ENCODE measurements around the gene GLYATL1B. TPM values are rescaled to one million over a fixed set of nuclear protein-coding genes. Genes with fewer than 3 reads are reported as not detected.
"Not testable (repeated sequence)": the region's sequence is repeated elsewhere in the genome, so short reads cannot be mapped to it uniquely, and the experiment has no call there.

Gene GLYATL1B
- total RNA-seq, 1 experiment from 2014 or later: not detected

DNA sequence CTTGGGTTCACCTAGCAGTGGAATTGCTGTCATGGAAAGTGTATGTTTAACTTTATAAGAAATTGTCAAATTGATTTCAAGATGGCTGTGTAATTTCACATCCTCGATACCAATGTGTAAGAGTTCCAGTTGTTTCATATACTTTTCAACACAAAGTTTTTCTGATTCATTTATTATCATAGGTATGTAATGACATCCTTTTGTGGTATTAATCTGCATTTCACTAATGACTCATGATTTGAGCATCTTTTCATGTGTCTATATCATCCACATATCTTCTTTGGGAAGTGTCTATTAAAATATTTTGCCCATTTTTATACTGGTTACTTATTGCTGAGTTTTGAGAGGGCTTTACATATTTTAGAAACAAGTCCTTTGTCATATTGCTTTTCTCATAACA is 17.0 kb upstream of the GLYATL1B start:
- CTCF ChIA-PET: no interaction called here
- TF ChIP-seq, protein P1, sequence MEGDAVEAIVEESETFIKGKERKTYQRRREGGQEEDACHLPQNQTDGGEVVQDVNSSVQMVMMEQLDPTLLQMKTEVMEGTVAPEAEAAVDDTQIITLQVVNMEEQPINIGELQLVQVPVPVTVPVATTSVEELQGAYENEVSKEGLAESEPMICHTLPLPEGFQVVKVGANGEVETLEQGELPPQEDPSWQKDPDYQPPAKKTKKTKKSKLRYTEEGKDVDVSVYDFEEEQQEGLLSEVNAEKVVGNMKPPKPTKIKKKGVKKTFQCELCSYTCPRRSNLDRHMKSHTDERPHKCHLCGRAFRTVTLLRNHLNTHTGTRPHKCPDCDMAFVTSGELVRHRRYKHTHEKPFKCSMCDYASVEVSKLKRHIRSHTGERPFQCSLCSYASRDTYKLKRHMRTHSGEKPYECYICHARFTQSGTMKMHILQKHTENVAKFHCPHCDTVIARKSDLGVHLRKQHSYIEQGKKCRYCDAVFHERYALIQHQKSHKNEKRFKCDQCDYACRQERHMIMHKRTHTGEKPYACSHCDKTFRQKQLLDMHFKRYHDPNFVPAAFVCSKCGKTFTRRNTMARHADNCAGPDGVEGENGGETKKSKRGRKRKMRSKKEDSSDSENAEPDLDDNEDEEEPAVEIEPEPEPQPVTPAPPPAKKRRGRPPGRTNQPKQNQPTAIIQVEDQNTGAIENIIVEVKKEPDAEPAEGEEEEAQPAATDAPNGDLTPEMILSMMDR (IDR thresholded peaks at IDR 0.05; ENCODE audit: unreplicated experiment): no peak
- DNase-seq: no peak
- intact Hi-C loops (cut with micrococcal nuclease; ENCODE audit: unreplicated experiment): no loop called here
- no peaks in the 10 kb centered on the region for H3K36me3 Mint-ChIP-seq (ENCODE audit: insufficient read depth, unreplicated experiment)
- no peaks in the 10 kb centered on the region for H3K4me1 Mint-ChIP-seq (ENCODE audit: low read depth, unreplicated experiment)
- peaks cover 99% of the 10 kb centered on the region for H3K27me3 Mint-ChIP-seq (ENCODE audit: unreplicated experiment)
- H3K27ac Mint-ChIP-seq (ENCODE audit: unreplicated experiment): no peak overlapping the region
- H3K4me3 Mint-ChIP-seq (ENCODE audit: low read depth, unreplicated experiment): no peak overlapping the region
- no TSS peak for BruUV-seq (replicated peaks)
- no peaks in the 10 kb centered on the region for H3K9me3 Mint-ChIP-seq (ENCODE audit: low read depth, unreplicated experiment)

DNA sequence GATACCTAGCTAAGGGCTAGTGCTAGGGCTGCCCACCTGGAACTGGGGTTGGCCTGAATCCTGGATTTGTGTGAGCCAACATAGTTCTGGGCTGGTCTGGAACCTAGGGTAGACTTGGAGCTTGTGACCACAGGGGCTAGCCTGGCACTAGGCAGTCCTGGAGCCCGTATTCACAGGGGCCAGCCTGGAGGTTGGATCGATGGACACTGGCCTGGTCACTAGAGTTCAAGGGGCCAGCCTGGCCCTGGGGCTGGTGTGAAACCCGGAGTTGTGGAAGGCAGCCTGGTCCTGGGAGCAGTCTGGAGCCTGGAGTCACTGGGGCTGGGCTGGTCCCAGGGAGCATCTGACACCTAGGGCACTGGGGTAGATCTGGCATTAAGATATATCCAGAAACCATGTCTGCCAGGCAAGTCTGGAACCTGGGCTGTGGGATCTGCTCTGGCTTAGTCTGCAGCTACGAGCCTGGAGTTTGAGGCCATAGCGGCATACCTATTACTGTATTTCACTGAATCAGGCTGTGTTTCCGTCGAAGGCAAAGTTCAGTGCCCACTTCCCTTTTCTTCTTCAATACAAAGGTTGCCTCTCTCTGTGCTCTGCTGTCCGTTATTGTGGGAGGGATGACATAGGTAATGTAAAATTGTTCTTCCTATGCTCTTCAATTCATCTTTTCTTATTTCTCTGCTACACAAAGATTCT is 9.1 kb upstream of the GLYATL1B start:
- no TSS peak for BruUV-seq (replicated peaks)
- Mint-ChIP-seq H3K9me3 (ENCODE audit: low read depth, unreplicated experiment) (no peaks in the 10 kb centered on the region), H3K36me3 (ENCODE audit: insufficient read depth, unreplicated experiment) (no peaks in the 10 kb centered on the region), H3K4me3 (ENCODE audit: low read depth, unreplicated experiment) (no peak overlapping the region), H3K27me3 (ENCODE audit: unreplicated experiment) (peaks cover 81% of the 10 kb centered on the region), H3K4me1 (ENCODE audit: low read depth, unreplicated experiment) (no peaks in the 10 kb centered on the region), H3K27ac (ENCODE audit: unreplicated experiment) (no peak overlapping the region)
- DNase-seq: no peak
- TF ChIP-seq, protein P1 (IDR thresholded peaks at IDR 0.05; ENCODE audit: unreplicated experiment): no peak
- intact Hi-C loops (cut with micrococcal nuclease; ENCODE audit: unreplicated experiment): no loop called here
- CTCF ChIA-PET: interaction anchor here (0.9 kb wide), 1 partner anchor 128 kb away, joined by 3 read pairs; no protein-coding TSS in a partner anchor

DNA sequence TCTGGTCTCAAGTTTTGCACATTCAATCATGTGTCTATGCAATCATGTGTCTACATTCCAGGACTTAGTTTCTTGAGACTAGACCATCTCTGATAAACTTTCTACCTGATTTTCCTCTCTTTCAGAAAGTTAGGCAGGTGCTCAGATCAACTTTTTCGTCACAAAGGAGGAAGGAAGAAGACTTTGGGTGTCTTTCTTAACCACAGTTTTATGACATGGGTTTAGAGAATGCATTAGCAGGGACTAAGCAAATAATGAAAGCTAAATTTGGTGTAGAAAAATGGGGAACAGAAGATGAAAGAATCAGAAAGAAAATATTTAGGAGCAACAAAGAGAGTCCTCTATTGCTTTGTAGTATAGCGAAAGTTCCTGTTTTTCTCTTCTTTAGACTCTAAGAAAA is 7.7 kb upstream of the GLYATL1B start:
- Mint-ChIP-seq H3K27me3 (ENCODE audit: unreplicated experiment) (peaks cover 80% of the 10 kb centered on the region), H3K4me1 (ENCODE audit: low read depth, unreplicated experiment) (no peaks in the 10 kb centered on the region), H3K4me3 (ENCODE audit: low read depth, unreplicated experiment) (no peak overlapping the region), H3K9me3 (ENCODE audit: low read depth, unreplicated experiment) (no peaks in the 10 kb centered on the region), H3K36me3 (ENCODE audit: insufficient read depth, unreplicated experiment) (no peaks in the 10 kb centered on the region), H3K27ac (ENCODE audit: unreplicated experiment) (no peak overlapping the region)
- BruUV-seq (replicated peaks): no TSS peak
- TF ChIP-seq, protein P1 (IDR thresholded peaks at IDR 0.05; ENCODE audit: unreplicated experiment): no peak
- intact Hi-C loops (cut with micrococcal nuclease; ENCODE audit: unreplicated experiment): no loop called here
- DNase-seq: no peak
- CTCF ChIA-PET: no interaction called here

DNA sequence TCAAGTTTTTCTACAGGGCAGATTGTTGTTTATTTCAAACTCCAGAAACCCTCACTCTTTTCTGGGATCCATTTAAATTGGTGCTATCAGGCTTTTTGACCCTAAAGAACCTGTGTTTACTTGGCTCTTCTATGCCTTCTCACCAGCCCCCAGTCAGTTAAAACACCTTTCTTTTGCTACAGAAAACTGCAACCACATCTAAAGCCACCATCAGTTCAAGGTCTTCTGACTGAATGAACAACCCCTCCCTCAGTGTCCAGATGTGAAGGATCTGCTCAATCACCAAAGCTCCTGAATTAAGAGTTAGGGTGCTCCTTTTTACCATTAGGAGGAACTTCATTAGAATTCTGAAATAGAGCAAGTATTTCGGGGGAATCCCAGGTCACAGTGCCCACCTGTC is 7.0 kb upstream of the GLYATL1B start:
- intact Hi-C loops (cut with micrococcal nuclease; ENCODE audit: unreplicated experiment): no loop called here
- CTCF ChIA-PET: no interaction called here
- no peaks in the 10 kb centered on the region for H3K36me3 Mint-ChIP-seq (ENCODE audit: insufficient read depth, unreplicated experiment)
- no peaks in the 10 kb centered on the region for H3K4me1 Mint-ChIP-seq (ENCODE audit: low read depth, unreplicated experiment)
- no peak for DNase-seq
- BruUV-seq (replicated peaks): no TSS peak
- peaks cover 80% of the 10 kb centered on the region for H3K27me3 Mint-ChIP-seq (ENCODE audit: unreplicated experiment)
- H3K4me3 Mint-ChIP-seq (ENCODE audit: low read depth, unreplicated experiment): no peak overlapping the region
- H3K9me3 Mint-ChIP-seq (ENCODE audit: low read depth, unreplicated experiment): no peaks in the 10 kb centered on the region
- no peak overlapping the region for H3K27ac Mint-ChIP-seq (ENCODE audit: unreplicated experiment)
- TF ChIP-seq, protein P1 (IDR thresholded peaks at IDR 0.05; ENCODE audit: unreplicated experiment): no peak

DNA sequence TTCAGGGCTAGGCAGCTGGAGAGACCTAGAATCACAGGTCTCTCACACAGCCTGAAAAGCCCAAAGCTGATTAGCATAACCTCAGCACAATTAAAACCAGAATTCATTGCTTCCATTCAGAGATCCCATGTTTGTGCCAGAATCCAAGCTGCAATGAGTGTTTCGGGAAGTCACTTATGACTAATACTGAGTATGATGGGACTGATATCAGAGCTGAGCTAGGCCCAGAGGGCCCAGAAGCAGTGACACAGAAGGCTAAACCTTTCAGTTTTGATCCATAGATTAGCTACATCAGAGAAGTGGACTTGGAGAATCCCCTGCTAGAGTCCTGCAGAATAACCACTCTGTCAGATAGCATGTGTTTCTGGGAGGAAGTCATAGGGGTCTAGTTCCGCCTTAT is 5.7 kb upstream of the GLYATL1B start:
- intact Hi-C loops (cut with micrococcal nuclease; ENCODE audit: unreplicated experiment); H3K4me1 Mint-ChIP-seq (ENCODE audit: low read depth, unreplicated experiment); H3K9me3 Mint-ChIP-seq (ENCODE audit: low read depth, unreplicated experiment); BruUV-seq (replicated peaks); H3K4me3 Mint-ChIP-seq (ENCODE audit: low read depth, unreplicated experiment); H3K27ac Mint-ChIP-seq (ENCODE audit: unreplicated experiment); H3K36me3 Mint-ChIP-seq (ENCODE audit: insufficient read depth, unreplicated experiment); DNase-seq; CTCF ChIA-PET: not testable (repeated sequence)
- peaks cover 74% of the 10 kb centered on the region for H3K27me3 Mint-ChIP-seq (ENCODE audit: unreplicated experiment)

DNA sequence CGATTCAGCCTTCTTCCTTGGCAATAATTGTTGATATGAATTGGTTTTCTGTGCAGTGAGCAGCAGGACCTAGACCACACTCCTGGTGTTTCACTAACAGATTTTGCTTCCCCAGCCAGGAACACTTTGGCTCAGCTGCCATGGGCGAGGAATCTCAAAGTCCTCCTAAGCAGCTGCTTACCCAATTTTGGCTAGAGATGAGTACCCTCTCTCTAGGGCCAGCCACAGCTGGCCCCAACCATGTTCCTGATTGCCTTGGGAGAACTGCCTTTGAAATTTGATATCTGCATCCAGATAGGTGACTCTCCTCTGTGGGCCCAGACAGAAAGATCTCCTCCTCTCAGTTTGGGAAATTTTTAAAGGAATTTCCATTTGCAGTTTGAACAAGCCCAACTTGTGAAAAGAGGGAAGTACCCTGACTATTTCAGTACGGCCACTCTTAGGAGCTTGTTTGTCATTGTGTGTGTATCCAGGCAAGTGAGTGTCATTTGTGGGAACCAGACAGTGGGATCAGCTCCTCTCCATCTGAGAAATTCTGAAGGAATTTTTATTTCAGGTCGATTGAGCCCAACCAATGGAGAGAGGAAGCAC is 4.6 kb upstream of the GLYATL1B start:
- DNase-seq; intact Hi-C loops (cut with micrococcal nuclease; ENCODE audit: unreplicated experiment); H3K4me3 Mint-ChIP-seq (ENCODE audit: low read depth, unreplicated experiment); H3K36me3 Mint-ChIP-seq (ENCODE audit: insufficient read depth, unreplicated experiment); H3K4me1 Mint-ChIP-seq (ENCODE audit: low read depth, unreplicated experiment); BruUV-seq (replicated peaks); H3K9me3 Mint-ChIP-seq (ENCODE audit: low read depth, unreplicated experiment); CTCF ChIA-PET; H3K27ac Mint-ChIP-seq (ENCODE audit: unreplicated experiment): not testable (repeated sequence)
- peaks cover 69% of the 10 kb centered on the region for H3K27me3 Mint-ChIP-seq (ENCODE audit: unreplicated experiment)
